GM18867 (cell line): ENCODE results near the gene RFX8.
"Not testable (repeated sequence)": the region's sequence is repeated elsewhere in the genome, so short reads cannot be mapped to it uniquely, and the experiment has no call there.

Experiments
- ATAC-seq: cut with Tn5 transposase; IDR thresholded peaks from one replicate; pipeline ENCODE4 v1.9.1; 2021; ENCODE audit warnings: mild to moderate bottlenecking, moderate library complexity; ENCODE audit not compliant: unreplicated experiment

The RFX8 gene

DNA sequence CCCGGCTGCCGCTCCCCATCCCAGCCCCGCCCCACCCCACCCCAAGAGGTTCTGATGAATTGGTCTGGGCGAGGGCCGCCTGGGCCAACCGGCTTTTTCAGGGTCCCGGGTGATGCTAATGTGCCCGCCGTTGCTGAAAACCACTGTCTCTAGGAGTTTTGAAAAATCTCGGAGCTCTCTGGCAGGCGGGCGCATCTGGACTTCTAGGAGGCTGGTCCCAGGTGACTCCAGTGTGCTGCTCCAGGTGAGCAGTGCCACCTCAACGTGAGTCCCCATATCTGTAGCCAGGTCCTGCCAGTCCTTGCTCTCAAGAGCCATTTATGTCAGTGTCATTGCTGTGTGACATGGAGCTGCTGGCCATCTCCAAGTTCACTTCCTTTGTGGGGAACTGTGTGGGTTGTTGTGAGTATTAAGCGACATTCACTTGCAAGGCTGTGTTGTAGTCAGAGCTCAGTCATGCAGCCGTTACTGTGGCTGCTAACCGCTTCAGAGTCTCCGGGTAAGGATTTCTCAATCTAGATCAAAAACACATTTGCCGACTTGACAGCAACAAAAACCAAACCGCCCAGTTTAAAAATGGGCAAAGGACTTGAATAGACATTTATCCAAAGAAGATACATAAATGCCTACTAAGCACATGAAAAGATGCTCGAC is at the start of gene RFX8:
Gene RFX8 (minus strand): TSS at position 382 of the 654 bp plus-strand sequence. CDS start 8,264 bp downstream, outside the sequence.
- ATAC-seq = no peak

DNA sequence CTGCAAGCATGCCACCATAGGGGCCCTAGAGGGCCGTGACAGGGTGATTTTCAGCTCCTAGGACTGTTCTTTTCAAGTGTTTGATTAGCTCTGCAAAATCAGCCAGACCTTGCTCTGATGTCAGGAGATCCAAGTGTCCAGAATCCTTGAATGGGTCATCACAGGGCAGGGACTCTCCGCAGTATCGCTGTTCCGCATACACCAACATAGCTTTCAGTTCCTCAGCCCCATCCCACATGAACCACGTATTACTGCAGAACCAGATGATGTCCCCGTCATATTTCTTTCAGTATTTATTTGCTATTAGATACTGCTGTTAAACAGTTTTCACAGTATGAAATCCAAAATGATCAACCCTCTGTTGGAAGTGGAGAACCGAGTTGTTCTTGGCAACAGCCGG is 46.6 kb upstream of the RFX8 start:
- no peak for ATAC-seq

DNA sequence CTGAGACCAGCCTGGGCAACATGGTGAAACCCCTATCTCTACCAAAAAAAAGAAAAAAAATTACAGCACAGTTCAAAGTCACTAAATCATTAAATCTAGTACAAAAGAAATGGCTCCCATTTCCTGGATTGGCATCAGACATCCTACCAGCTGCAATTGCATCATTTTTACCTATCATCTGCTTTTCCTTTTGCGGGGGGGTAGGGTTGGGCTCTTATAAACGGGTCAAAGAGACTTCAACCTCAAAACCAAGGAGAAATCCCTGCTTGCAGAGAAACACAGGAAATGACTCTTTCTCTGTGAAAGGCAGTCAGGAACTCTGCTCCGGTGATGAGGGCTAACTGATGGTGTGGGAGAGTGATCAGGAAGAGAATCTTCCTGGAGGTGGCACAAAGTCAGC is 45.3 kb upstream of the RFX8 start:
- no peak for ATAC-seq

DNA sequence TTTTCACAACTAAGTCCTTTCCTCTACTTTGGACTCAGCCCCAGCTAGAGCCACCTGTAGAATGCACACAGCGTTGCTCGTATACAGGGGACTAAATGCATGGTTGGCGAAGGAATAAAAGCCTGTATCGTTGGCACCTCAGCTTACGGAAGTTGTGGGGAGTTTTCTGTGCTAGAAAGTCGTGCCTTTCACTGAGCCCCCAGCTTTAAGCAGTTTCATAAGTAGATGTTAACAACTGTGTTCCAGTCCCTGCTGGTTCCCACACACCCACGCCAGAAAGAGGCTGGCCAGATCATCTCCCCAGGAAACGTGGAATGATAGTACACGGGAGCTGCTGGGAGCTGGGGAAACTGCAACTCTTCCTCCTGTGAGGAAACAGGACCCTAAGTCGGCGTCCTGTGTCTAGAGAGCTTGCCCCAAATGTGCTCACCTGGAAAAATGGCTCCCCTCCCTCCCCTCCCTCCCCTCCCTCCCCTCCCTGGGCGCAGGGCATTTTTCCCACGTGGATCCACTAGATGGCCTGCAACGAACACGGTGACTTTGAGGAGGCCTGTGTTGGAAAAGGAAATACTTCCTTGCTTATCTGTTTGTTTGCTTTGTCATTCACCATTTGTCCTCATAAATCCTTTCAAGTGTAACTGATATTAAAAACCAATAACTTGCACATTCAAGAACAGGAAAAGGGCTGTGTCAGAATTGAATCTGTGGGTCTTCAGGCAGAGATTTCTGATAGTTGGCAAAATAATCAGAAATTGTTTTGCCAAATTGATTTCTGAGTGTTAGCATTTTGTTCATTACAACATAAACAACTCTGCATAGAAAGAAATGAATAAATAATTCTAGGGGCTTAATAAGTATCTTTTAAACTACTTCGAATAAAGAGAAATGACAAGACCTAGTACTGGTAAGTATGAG is 43.9 kb upstream of the RFX8 start:
- ATAC-seq = no peak

DNA sequence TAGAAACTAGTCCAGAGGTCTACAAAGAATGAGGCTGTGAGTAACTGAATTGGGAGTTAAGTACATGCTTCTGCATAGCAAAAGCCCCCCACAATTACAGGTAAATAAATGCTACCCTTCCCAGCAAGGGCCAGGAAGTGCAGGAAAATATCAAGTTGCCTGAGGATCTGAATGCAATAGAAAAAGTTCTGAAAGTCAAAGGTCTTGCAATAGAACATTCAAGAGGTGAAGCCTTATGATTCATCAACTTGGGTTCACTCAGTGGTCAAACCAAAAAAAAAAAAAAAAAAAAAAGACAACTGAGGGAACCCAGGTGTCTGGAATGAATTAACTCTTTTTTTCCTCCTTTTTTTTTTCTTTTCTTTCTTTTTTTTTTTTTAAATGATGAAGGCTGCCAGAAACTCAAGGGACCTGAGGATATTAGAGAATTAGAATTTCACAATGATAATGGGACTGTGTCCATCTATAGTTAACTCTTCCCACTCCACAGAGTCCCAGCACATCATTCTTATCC is 42.9 kb upstream of the RFX8 start:
- no peak for ATAC-seq

DNA sequence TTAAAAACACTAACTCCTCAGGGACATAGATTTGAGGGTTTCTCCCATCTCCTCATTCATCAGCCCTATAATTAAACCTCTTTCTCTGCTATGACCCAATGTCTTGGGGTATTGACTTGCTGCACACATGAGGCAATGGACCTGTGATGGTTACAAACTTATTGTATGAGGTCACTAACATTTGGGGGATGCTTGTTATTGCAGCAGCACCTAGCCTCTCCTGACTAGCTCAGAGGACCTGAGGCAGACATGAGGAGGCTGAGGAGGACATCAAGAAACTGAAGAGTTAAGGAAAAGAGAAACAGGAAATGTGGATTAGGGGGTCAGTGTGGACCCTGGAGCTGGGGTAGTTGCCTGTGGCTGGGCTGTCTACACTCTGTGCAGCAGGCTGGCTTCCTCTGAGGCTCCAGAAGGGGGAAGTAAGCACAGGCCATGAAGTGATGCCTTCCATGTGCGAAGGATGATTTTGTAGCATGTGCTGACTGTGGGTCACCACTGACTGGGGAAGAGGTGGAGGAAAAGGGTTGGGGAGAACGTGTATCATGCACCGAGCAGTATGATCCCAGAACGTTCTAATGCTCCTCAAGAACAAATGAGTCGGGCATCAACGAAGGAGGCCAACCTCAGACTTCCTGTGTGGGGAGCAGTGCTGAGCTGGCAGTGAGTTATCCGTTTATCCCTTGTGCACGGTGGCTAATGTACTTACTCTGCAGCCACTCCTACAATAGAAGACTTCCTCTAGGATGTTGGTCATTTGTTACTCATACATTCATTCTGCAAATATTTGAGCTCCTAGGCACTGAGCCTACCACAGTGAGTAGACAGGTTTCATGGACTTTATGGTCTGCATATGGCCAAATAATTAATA is 42.1 kb upstream of the RFX8 start:
- no peak for ATAC-seq

DNA sequence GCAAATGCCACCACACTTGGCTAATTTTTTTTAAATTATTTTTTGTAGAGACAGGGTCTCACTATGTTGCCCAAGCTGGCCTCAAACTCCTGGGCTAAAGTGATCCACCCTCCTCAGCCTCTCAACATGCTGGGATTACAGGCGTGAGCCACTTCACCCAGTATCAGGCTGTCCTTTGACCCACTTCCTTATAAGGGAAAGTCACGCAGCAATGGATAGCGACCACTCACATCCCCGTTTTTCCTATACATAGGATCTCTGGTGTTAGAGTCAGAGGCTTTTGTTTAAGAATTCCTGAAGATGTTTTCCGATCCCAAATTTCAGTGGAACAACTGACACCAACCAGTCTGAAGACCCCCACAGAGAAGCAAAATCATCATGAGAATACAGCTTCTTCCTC is 41.4 kb upstream of the RFX8 start:
- ATAC-seq = no peak

DNA sequence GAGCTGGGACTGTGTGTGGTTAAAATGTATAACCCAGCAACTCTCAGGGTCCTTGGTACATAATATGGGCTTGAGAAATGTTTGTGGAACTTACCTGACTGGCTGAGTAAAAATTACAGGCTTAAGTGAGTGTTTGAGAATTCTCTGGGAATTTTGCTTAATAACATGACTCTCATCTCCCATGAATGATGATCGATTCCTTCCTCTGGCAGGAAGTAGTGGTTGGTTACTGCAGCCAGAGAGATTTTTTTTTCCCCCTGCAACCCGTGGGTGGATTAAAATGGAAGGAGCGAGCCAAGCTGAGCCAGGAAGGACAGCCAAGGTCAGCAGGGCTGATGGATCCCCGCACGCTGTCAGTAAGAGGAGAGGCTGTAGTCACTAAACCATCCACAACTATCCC is 40.6 kb upstream of the RFX8 start:
- no peak for ATAC-seq

DNA sequence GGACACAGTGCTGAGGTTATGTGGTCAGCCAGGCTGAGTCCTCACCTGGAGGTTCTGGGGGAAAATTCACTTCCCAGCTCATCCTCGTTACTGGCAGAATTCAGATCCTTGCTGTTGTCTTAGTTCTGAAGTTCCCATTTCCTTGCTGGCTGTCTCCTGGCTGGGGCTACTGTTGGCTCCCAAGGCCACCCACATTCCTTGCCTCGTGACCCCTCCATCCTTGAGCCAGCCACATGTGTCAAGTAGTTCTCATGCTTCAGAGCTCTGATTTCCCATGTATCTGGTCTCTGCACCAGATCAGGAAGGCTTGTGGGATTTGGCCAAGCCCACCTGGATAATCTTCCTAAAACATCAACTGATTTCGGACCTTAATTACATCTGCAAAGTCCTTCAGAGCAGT is 38.1 kb upstream of the RFX8 start:
- ATAC-seq = no peak

DNA sequence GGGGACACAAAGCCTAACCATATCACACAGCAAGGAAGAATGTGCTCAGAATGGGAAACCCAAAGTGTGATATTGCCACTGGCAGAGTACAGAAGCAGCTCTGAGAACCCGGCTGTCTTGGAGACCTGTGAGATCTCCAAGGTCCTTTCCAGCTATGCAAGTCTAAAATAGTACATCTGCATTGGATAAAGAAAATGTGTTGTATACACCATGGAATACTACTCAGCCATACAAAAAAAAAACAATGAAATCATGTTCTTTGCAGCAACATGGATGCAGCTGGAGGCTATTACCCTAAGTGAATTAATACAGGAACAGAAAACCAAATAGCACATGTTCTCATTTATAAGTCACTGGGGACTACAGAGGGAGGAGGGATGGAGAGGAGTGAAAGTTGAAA is 36.5 kb upstream of the RFX8 start:
- ATAC-seq = no peak

DNA sequence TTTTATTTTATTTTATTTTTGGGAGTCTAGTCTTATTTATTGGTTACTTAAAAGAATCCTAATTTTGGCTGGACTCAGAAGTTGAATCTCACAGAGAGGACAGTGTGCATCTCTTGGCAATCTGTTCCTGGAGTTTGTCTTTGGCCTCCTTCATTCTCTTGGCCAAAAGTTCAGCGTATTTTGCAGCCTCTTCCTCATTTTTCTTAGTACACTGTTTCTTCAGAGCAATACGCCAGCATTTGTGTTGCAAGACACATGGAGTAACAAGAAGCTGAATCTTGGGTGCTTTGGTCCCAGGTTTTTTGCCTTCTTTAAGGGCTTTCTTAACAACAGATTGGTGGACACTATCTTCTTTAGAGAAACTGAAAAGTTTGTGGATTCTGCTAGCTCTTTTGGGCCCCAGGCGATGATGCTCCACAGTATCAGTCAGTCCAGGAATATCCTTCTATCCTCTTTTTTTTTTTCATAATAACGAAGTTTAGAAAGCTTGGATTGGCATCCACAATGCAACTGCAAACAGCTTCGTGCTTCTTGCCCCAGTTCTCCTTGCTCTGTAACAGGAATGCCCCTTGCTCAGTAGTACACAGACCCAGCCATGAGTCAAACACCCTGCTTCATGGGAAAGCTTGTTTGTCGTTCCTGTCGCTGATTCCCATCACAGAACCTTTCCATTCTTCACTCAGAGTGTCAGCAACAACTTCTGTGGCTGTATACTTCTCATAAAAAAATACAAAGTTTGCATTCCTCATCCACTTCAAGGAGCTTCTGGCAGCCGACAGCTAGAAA is 34.8 kb upstream of the RFX8 start:
- ATAC-seq = no peak

DNA sequence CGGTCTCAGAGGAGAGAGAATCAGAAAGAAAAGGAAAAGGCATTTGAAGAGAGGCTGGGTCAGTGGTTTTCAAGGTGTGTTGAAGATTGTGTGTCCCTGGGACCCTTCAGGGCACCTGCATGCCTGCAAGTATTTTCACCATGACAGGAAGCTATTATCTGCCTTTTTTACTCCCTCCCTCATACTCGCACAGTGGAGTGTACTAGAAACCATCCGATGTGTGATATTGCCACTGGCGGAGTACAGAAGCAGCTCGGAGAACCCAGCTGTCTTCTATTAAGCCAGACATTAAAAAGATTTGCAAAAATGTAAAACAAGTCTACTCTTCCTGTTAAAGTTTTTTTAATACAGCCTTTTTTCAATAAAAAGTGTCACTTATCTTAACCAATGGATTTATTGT is 33.7 kb upstream of the RFX8 start:
- ATAC-seq = no peak

DNA sequence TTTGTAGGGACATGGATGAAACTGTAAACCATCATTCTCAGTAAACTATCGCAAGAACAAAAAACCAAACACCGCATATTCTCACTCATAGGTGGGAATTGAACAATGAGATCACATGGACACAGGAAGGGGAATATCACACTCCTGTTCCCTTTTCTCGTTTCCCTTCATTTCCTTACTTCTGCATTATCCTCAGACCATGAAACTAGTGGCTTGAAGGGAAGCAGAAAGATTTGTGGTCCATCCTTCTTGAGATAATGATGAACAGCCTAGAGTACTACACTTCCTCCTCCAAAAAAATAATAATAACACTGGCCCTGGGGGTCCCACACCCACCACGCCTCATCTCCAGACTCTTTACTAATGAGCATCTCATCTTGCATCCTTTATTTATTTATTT is 30.4 kb upstream of the RFX8 start:
- ATAC-seq = not testable (repeated sequence)

DNA sequence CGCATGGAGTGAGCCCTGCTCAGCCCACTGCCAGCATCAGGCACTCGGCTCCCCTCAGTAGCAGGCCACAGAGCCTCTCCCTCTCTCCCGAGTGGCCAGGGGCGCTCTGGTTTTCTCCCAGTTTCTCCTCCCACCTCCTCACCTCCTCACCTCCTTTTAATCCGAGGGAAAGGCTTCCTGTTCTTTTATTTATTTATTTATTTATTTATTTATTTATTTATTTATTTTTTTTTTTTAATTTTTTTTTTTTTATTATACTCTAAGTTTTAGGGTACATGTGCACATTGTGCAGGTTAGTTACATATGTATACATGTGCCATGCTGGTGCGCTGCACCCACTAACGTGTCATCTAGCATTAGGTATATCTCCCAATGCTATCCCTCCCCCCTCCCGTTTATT is 29.8 kb upstream of the RFX8 start:
- not testable (repeated sequence) for ATAC-seq

DNA sequence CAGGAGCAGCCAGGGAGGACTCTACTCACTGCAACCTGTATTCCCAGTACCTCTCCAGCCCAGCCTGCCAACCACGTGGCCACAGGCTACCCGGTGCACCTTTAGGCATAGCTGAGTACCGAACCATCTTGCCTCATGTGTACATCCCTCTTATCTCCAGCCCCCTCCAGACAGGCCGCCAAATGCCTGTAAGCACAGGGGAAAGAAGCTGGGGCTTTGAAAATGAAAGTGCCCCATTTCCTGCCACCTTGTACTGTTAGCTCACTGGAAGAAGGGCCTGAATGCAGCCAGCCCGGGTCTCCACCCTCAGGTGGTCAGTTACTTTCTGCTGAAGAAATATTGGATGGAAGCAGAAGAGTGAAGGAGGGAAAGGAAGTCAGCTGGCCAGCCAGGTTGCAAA is 27.2 kb upstream of the RFX8 start:
- ATAC-seq = no peak

DNA sequence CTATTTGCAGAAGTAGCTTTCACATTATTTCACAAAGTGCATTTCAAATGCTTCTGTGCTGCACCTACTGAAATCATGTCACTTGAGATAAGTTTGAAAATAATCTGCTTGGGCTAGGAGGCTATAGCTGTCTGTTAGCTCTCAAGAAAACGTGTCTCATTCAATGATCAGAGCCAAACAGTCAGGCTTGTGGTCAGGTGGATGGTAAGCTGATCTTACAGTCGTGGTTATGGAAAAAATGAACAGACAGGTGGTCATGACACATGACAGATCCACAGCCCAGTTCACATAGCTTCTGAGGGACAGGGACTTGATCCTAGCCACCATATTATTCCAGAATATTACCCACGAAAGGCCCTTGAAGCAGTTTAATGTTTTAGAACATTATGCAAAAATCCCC is 26.5 kb upstream of the RFX8 start:
- no peak for ATAC-seq

DNA sequence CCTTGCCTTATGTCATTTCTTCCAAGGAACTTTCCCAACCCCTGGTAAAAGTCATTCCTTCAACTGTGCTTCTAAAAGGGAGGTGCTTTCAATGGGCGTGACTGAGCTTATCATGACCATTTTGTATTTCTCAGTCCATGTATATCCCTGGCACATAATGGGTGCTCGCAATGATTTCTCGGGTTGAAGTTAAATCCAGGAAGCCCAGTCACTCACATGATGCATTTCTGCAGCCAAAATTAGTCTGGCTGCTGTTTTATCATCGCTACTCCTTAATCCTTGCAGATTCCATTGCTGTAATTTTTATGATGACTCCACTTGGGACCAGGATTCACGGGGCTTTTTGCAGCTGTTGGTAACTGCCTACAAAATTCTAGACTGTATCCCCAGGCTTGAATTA is 25.9 kb upstream of the RFX8 start:
- no peak for ATAC-seq

DNA sequence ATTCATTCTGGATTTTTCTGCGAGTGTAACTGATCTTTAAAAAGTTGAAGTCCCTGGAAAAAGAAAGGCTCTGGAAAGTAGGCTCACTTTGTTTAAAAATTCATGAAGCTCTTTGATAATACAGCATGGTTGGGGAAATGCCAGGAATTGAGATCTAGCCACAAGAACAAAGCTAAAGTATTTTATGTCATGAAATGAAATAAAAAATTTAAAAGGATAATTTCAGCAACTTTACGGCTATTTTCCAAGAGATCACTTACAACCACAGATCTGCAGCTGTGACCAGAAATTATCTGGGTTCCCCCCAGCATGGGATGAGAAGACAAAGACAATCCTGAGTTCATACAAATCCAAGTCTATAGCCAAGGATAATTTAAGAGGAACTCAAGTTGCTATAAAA is 25.3 kb upstream of the RFX8 start:
- no peak for ATAC-seq

DNA sequence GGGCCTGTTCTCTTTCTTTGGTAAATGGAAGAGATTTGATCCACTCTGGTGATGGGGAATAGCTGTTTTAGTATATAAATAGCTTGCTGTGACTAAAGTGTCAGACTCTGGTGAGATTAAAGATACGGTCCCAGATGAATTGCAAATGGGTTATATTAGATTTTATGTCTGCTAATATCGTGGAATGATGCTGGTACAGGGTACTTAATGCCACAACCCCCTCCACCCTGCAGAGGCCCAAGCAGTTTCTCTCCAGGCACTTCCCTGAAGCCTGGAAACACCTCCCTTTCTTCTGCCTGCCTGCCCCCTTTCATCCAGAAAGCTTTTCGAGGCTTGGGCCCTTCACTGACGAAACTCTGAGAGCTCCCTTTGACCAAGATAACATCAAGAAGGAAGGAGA is 21.4 kb upstream of the RFX8 start:
- no peak for ATAC-seq

DNA sequence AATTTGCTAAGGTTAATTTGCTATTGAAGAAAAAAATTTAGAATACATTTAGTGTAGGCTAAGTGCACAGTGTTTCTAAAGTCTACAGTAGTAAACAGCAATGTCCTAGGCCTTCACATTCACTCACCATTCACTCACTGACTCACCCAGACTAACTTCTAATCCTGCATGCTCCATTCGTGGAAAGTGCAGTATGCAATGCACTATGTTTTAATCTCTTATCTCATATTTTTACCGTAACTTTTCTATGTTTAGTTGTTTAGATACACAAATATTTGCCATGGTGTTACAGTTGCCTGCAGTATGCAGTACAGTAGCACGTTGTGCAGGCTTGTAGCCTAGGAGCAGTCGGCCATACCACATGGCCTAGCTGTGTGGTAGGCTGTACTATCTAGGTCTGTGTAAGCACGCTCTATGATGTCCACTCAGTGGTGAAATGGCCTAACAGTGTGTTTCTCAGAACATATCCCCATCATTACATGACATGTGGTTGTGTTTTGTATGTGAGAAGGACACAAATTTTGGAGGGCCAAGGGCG is 18.1 kb upstream of the RFX8 start:
- no peak for ATAC-seq
